Trophoblast cell (in vitro differentiated cells and primary cell): Measurements from ENCODE around the gene MYNN.

Experiments
- DNase-seq, 2 donors: peaks; one replicate each; pipeline ENCODE4 v3.0.0-alpha.2; 2016
- H2AFZ ChIP-seq: 2 replicates; pipeline ENCODE4 v1.6.1; 2013; ENCODE audit warnings: low read length, moderate library complexity, mild to moderate bottlenecking; ENCODE audit not compliant: insufficient read depth, poor library complexity
- H2AK5ac ChIP-seq: 2 replicates; pipeline ENCODE4 v1.6.1; 2013; ENCODE audit warnings: mild to moderate bottlenecking, low read length
- H2BK120ac ChIP-seq: 2 replicates; pipeline ENCODE4 v1.6.1; 2013; ENCODE audit warnings: low read length, mild to moderate bottlenecking, moderate library complexity; ENCODE audit not compliant: insufficient read depth, poor library complexity
- H2BK12ac ChIP-seq: 2 replicates; pipeline ENCODE4 v1.6.1; 2013; ENCODE audit warnings: mild to moderate bottlenecking, low read length, moderate library complexity
- H2BK5ac ChIP-seq: 2 replicates; pipeline ENCODE4 v1.6.1; 2013; ENCODE audit warnings: low read length, low read depth, moderate library complexity, mild to moderate bottlenecking; ENCODE audit not compliant: poor library complexity
- H3K14ac ChIP-seq: 2 replicates; pipeline ENCODE4 v1.6.1; 2013; ENCODE audit warnings: mild to moderate bottlenecking, low read length
- H3K18ac ChIP-seq: 2 replicates; pipeline ENCODE4 v1.6.1; 2013; ENCODE audit warnings: mild to moderate bottlenecking, low read length
- H3K23ac ChIP-seq: 2 replicates; pipeline ENCODE4 v1.6.1; 2013; ENCODE audit warnings: low read length
- H3K27ac ChIP-seq: 2 replicates; pipeline ENCODE4 v1.5.1; 2013; ENCODE audit warnings: low read depth, mild to moderate bottlenecking, inconsistent platforms, low read length, moderate library complexity
- H3K27me3 ChIP-seq: 2 replicates; pipeline ENCODE4 v1.6.1; 2013; ENCODE audit warnings: inconsistent platforms, mild to moderate bottlenecking, low read length, moderate library complexity; ENCODE audit not compliant: insufficient read depth
- H3K36me3 ChIP-seq, 2 experiments: 1 replicate in 1 of 2; 2 replicates in 1 of 2; pipeline ENCODE4 v1.6.1; 2013; ENCODE audit warnings: low read length in 2 of 2, mild to moderate bottlenecking in 2 of 2, moderate library complexity in 1 of 2; ENCODE audit not compliant: insufficient read depth in 2 of 2, control insufficient read depth in 1 of 2
- H3K4ac ChIP-seq: 2 replicates; pipeline ENCODE4 v1.6.1; 2013; ENCODE audit warnings: low read depth, mild to moderate bottlenecking, low read length, moderate library complexity
- H3K4me1 ChIP-seq, 2 experiments: 1 replicate in 1 of 2; 2 replicates in 1 of 2; pipeline ENCODE4 v1.6.1; 2013; ENCODE audit warnings: low read length in 2 of 2, mild to moderate bottlenecking in 2 of 2, moderate library complexity in 1 of 2; ENCODE audit not compliant: insufficient read depth in 2 of 2, control insufficient read depth in 1 of 2
- H3K4me2 ChIP-seq: 2 replicates; pipeline ENCODE4 v1.6.1; 2013; ENCODE audit warnings: inconsistent platforms, mild to moderate bottlenecking, low read length, moderate library complexity
- H3K4me3 ChIP-seq: 2 replicates; pipeline ENCODE4 v1.5.1; 2013; ENCODE audit warnings: mild to moderate bottlenecking, low read depth, low read length, inconsistent platforms
- H3K79me1 ChIP-seq: one replicate; pipeline ENCODE4 v1.6.1; 2013; ENCODE audit warnings: low read length
- H3K79me2 ChIP-seq: 2 replicates; pipeline ENCODE4 v1.6.1; 2013; ENCODE audit warnings: low read length, mild to moderate bottlenecking; ENCODE audit not compliant: control insufficient read depth, insufficient read depth, poor library complexity
- H3K9ac ChIP-seq: 2 replicates; pipeline ENCODE4 v1.6.1; 2013; ENCODE audit warnings: mild to moderate bottlenecking, low read length
- H3K9me3 ChIP-seq: 2 replicates; pipeline ENCODE4 v1.6.1; 2013; ENCODE audit warnings: low read depth, mild to moderate bottlenecking, control low read depth, inconsistent platforms, low read length; ENCODE audit not compliant: insufficient read depth
- H4K12ac ChIP-seq: 2 replicates; pipeline ENCODE4 v1.6.1; 2013; ENCODE audit warnings: low read depth, mild to moderate bottlenecking, low read length, moderate library complexity
- H4K8ac ChIP-seq: 2 replicates; pipeline ENCODE4 v1.6.1; 2013; ENCODE audit warnings: low read depth, mild to moderate bottlenecking, low read length, moderate library complexity
- H4K91ac ChIP-seq: one replicate; pipeline ENCODE4 v1.6.1; 2013; ENCODE audit warnings: low read depth, mild to moderate bottlenecking, low read length, moderate library complexity
- WGBS: extraction: QIAGEN DNeasy Blood & Tissue Kit; methylation state at CpG from one replicate; pipeline ENCODE4 v1.1.7; 2013; ENCODE audit warnings: missing lambda C conversion rate; ENCODE audit not compliant: insufficient read length, insufficient coverage; ENCODE audit errors: extremely low coverage; 5-methylcytosine and 5-hydroxymethylcytosine counted together

The MYNN gene

DNA sequence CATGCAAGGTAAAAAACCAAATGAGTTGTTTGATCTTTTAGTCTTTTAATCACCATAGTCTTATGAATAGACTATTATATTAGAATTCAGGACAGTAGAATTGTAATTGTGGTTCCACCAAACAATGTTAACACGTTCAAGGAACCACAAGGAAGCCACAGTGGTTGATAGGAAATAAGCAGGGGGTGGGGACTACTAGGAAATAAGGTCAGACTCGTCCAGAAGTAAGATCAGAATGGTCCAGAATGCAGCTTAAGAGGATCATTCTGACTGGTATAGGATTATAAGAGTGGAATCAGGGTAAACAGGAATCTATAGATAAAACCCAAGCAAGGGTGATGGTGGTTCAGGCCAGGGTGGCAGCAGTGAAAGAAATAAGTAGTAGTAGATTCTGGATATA lies 7.5 kb downstream of the MYNN start:
- H3K4me1 ChIP-seq, result no peaks in the 10 kb centered on the region
- no peak overlapping the region for H3K4me2 ChIP-seq
- no peak overlapping the region for H3K9ac ChIP-seq
- H2AFZ ChIP-seq, result no peak overlapping the region
- no peak overlapping the region for H3K23ac ChIP-seq
- H3K18ac ChIP-seq, result no peak overlapping the region
- H3K14ac ChIP-seq, result no peak overlapping the region
- no peak overlapping the region for H2BK5ac ChIP-seq
- no peak overlapping the region for H2BK12ac ChIP-seq
- no peak overlapping the region for H3K27ac ChIP-seq
- no peak for DNase-seq
- peaks cover 3 to 32% of the 10 kb centered on the region in 2 experiments for H3K36me3 ChIP-seq
- H2AK5ac ChIP-seq, result no peak overlapping the region
- no peak overlapping the region for H2BK120ac ChIP-seq
- H3K4ac ChIP-seq, result no peak overlapping the region
- H4K91ac ChIP-seq, result no peak overlapping the region
- no peak overlapping the region for H3K4me3 ChIP-seq
- no CpG with 5 or more reads among the region's 2 CpGs for WGBS
- no peak overlapping the region for H4K8ac ChIP-seq
- no peaks in the 10 kb centered on the region for H3K27me3 ChIP-seq
- no peaks in the 10 kb centered on the region for H3K9me3 ChIP-seq
- H4K12ac ChIP-seq, result no peak overlapping the region
- no peaks in the 10 kb centered on the region for H3K79me2 ChIP-seq
- no peaks in the 10 kb centered on the region for H3K79me1 ChIP-seq

- WGBS, result no CpG with 5 or more reads among the region's 4 CpGs
- no peaks in the 10 kb centered on the region for H3K9me3 ChIP-seq
- no peak overlapping the region for H4K8ac ChIP-seq
- no peak overlapping the region for H4K91ac ChIP-seq
- no peaks in the 10 kb centered on the region for H3K4me1 ChIP-seq
- H4K12ac ChIP-seq, result no peak overlapping the region
- no peak overlapping the region for H3K14ac ChIP-seq
- no peaks in the 10 kb centered on the region for H3K79me2 ChIP-seq
- H3K9ac ChIP-seq, result no peak overlapping the region
- no peak overlapping the region for H2BK120ac ChIP-seq
- no peak overlapping the region for H3K4me2 ChIP-seq
- H3K18ac ChIP-seq, result no peak overlapping the region
- no peak overlapping the region for H3K4me3 ChIP-seq
- no peak overlapping the region for H2AK5ac ChIP-seq
- no peak overlapping the region for H3K27ac ChIP-seq
- no peaks in the 10 kb centered on the region for H3K79me1 ChIP-seq
- H2AFZ ChIP-seq, result no peak overlapping the region
- H3K23ac ChIP-seq, result no peak overlapping the region
- H3K27me3 ChIP-seq, result no peaks in the 10 kb centered on the region
- DNase-seq, result no peak
- peaks cover 3 to 32% of the 10 kb centered on the region in 2 experiments for H3K36me3 ChIP-seq
- no peak overlapping the region for H3K4ac ChIP-seq
- H2BK5ac ChIP-seq, result no peak overlapping the region
- no peak overlapping the region for H2BK12ac ChIP-seq
These were observed 8.1 kb downstream of the MYNN start for GRCh38 chr3:169781209-169781855.

GRCh38 chr3:169787120-169787519 lies 13.9 kb downstream of the MYNN start:
- H3K9me3 ChIP-seq, result no peaks in the 10 kb centered on the region
- H3K23ac ChIP-seq, result no peak overlapping the region
- no peak overlapping the region for H2BK5ac ChIP-seq
- H3K27me3 ChIP-seq, result no peaks in the 10 kb centered on the region
- peaks cover 3 to 10% of the 10 kb centered on the region in 2 experiments for H3K36me3 ChIP-seq
- no peak overlapping the region for H3K18ac ChIP-seq
- H3K4me2 ChIP-seq, result no peak overlapping the region
- WGBS, result no CpG with 5 or more reads among the region's 4 CpGs
- no peaks in the 10 kb centered on the region for H3K4me1 ChIP-seq
- H4K8ac ChIP-seq, result no peak overlapping the region
- no peak overlapping the region for H3K27ac ChIP-seq
- no peak overlapping the region for H4K91ac ChIP-seq
- H3K79me2 ChIP-seq, result no peaks in the 10 kb centered on the region
- H3K79me1 ChIP-seq, result no peaks in the 10 kb centered on the region
- H2BK120ac ChIP-seq, result no peak overlapping the region
- no peak for DNase-seq
- H2AFZ ChIP-seq, result no peak overlapping the region
- H2AK5ac ChIP-seq, result no peak overlapping the region
- no peak overlapping the region for H3K9ac ChIP-seq
- H2BK12ac ChIP-seq, result no peak overlapping the region
- H3K4me3 ChIP-seq, result no peak overlapping the region
- H3K14ac ChIP-seq, result no peak overlapping the region
- H4K12ac ChIP-seq, result no peak overlapping the region
- H3K4ac ChIP-seq, result no peak overlapping the region

GRCh38 chr3:169787791-169788190 lies 14.6 kb downstream of the MYNN start:
- H2BK12ac ChIP-seq, result no peak overlapping the region
- H3K9me3 ChIP-seq, result no peaks in the 10 kb centered on the region
- H3K4me3 ChIP-seq, result no peak overlapping the region
- H2BK120ac ChIP-seq, result no peak overlapping the region
- no peak overlapping the region for H2AFZ ChIP-seq
- H4K8ac ChIP-seq, result no peak overlapping the region
- no CpG with 5 or more reads among the region's 1 CpG for WGBS
- H3K4me2 ChIP-seq, result no peak overlapping the region
- no peaks in the 10 kb centered on the region for H3K79me1 ChIP-seq
- H3K18ac ChIP-seq, result no peak overlapping the region
- no peak overlapping the region for H4K91ac ChIP-seq
- H3K4me1 ChIP-seq, result no peaks in the 10 kb centered on the region
- H2BK5ac ChIP-seq, result no peak overlapping the region
- no peak overlapping the region for H2AK5ac ChIP-seq
- no peak overlapping the region for H3K14ac ChIP-seq
- H3K9ac ChIP-seq, result no peak overlapping the region
- H3K23ac ChIP-seq, result no peak overlapping the region
- H3K4ac ChIP-seq, result no peak overlapping the region
- peaks cover 5 to 11% of the 10 kb centered on the region in 2 experiments for H3K36me3 ChIP-seq
- no peak overlapping the region for H3K27ac ChIP-seq
- no peak for DNase-seq
- H3K27me3 ChIP-seq, result no peaks in the 10 kb centered on the region
- H3K79me2 ChIP-seq, result no peaks in the 10 kb centered on the region
- H4K12ac ChIP-seq, result no peak overlapping the region
